ENCODE measurements around the gene LCP2.

Gene LCP2

GRCh38 chr5:170315154-170315553, 17.6 kb upstream of the LCP2 start:
- DNase-seq (ENCODE audit: low spot score) = no peak

- DNase-seq (ENCODE audit: low spot score) = no peak
Measured at GRCh38 chr5:170314541-170315095, 17.0 kb upstream of the LCP2 start.

DNA sequence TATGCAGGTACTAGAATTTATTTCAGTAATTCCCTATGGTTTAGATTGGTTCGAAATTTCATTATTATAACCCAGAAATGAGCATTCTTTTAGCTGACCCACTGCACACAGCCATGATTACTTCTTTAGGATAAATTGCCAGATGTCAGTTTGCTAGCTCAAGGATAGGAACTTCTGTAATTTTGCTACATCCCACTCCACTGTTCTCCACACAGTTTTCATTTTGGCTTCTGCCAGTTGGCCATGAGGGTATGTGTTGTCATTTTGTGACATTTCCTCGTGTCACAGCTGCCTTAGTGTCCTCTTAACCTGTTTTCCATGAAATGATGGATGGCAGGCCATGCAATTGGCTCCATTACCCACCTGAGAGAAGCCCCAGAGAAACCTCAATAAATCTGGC, 16.2 kb upstream of the LCP2 start:
- no peak for DNase-seq (ENCODE audit: low spot score)

DNA sequence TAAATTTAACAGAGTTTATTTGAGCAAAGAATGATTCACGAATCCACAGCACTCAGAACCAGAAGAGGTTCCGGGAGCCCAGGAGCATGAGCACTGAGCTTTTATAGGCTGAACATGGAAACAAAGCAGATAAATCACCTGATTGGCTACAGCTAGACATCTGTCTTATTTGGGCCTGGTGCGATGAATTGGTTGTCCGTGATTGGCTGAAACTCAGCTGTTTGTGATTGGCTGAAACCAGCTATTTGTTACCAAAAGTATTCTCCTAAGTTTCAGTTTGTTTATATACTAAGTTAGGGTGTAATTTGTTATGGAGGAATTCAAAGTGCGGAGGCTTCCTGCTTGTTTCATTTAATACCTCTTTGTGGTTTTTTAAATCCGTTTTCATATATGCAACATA, 15.8 kb upstream of the LCP2 start:
- peak; percentile 81 for DNase-seq (ENCODE audit: low spot score)

DNA sequence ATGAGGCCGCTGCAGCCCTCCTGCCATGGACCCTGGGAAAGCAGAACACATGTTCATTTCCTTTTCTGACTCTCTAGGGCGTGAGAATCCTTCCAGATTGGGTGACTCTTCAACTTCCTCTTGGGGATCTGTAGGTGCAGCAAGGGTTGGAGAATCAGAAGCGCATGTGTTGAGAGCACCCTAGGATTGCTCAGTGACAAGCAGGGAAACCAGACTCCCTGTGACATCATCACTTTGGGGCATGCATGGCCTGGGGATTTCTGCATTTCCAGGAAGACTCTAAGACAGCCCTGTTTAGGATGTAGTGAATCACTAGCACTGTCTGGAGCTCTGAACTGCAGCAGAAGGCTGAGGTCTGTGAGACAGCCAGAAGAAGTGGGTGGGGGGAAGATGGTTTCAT, 15.1 kb upstream of the LCP2 start:
- DNase-seq (ENCODE audit: low spot score) = peak; percentile 95

DNA sequence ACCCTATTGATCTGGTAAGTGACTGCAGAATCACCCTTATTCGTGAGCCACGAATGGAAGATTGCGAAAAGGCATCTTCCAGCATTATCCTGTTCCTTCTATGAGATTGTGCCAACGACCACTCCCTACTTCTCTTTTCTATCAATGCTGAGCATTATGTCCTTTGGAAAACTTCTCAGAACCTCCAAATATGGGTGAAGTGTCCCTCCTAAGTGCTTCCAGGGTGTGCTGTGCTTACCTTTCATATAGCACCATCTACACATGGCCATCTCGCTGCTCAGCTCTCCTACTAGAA, 14.7 kb upstream of the LCP2 start:
- no peak for DNase-seq (ENCODE audit: low spot score)

GRCh38 chr5:170311511-170312300, 14.1 kb upstream of the LCP2 start:
- DNase-seq (ENCODE audit: low spot score) = no peak

- DNase-seq (ENCODE audit: low spot score) = no peak
Measured at GRCh38 chr5:170310256-170310926, 12.8 kb upstream of the LCP2 start.

- no peak for DNase-seq (ENCODE audit: low spot score)
Measured at GRCh38 chr5:170308686-170309085, 11.1 kb upstream of the LCP2 start.

- no peak for DNase-seq (ENCODE audit: low spot score)
Measured at GRCh38 chr5:170307575-170308465, 10.2 kb upstream of the LCP2 start.

- DNase-seq (ENCODE audit: low spot score) = no peak
Measured at GRCh38 chr5:170306381-170306831, 8.8 kb upstream of the LCP2 start.

- no peak for DNase-seq (ENCODE audit: low spot score)
Measured at GRCh38 chr5:170305646-170306025, 8.1 kb upstream of the LCP2 start.

- no peak for DNase-seq (ENCODE audit: low spot score)
Measured at GRCh38 chr5:170305016-170305645, 7.6 kb upstream of the LCP2 start.

GRCh38 chr5:170303549-170303948, 6.0 kb upstream of the LCP2 start:
- no peak for DNase-seq (ENCODE audit: low spot score)

DNA sequence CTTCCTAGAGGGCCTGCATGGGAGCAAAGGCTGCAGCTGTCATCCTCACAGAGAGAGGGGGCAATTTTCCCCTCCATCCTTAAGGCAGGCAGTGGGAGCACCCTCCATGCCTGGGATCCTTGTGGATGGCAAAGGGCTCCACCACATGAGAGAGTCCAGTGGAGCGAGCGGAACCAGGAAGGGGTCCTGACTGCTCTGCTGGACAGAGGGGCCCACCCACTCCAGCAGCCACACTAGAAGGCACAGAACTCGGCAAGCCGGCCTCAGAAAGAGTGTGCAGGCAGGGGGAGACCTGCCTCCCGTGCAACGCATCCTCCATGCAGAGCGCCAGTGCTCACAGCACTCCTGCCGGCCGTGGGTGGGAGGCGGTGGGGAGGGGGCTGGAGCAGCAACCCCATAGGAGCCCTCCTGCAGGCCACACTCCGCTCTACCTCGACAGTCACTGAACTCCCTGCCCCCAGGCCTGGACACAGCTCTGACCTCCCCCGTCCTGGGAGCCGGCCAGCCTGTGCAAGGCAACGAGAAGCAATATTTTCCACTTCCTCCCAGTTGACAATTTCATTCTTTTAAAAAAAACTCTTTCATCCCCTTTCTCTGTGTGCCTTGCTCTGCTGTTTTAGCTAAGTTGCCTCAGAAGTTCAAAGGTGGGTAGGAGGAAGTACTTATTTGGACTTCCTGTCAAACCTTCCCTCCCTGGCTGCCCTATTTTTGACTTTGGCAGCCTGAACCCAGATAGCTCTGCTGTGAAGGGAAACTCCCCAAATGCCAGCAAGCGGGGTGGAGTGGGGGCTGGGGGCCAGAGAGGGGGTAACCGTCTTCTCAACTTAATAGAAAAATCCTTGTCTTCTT, 5.3 kb upstream of the LCP2 start:
- DNase-seq (ENCODE audit: low spot score) = peak; percentile 91

GRCh38 chr5:170301981-170302652, 4.5 kb upstream of the LCP2 start:
- no peak for DNase-seq (ENCODE audit: low spot score)

DNA sequence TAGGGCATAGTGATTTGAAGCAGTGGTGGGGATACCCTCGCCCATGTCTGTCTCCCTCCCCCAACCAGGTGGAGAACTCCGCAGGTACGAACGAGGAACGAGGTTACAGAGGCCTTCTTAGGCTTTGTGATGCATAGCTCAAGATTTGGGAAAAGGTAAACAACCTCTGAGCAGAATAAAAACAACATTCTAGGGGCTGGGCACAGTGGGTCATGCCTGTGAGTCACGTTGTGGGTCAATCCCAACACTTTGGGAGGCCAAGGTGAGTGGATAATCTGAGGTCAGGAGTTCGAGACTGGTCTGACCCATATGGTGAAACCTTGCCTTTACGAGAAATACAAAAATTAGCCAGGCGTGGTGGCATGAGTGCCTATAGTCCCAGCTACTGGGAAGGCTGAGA, 3.6 kb upstream of the LCP2 start:
- no peak for DNase-seq (ENCODE audit: low spot score)

GRCh38 chr5:170300361-170301013, 2.9 kb upstream of the LCP2 start:
- DNase-seq (ENCODE audit: low spot score) = no peak

DNA sequence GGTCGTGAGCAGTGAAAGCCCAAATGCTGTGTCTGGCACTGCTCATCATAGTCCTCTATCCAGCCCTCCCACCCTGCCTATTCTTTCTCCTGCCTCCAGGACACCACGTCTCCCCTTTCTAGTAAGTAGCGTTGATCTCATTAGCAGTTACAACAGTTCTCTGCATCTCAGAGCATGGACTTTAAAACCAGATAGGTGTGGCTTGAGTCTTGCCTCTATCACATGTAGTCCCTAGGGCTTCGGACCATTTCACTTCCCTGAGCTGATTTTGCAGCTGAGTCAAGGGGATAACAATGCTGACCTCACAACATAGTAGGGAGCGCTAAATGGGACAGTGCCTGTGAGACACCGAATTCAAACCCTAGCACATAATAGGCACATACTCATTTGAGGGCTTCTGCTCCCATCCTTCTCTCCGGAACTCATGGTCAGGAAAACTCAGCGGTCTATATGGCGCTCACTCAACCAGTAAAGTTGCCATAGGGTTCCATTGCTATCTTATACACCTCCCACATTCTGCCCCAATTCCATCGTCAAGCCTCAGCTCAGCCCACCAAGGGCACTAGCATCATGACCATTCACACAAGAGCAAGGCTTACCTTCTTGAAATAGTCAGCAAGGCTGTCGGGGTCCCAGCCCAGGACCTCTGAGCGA, 515 bp downstream of the LCP2 start:
- DNase-seq (ENCODE audit: low spot score) = no peak
